Activated CD8-positive, alpha-beta memory T cell treated with anti-CD3 and anti-CD28 coated beads for 24 hours (primary cell): Measurements from ENCODE around the gene CAB39L.
"Not testable (repeated sequence)": the region's sequence is repeated elsewhere in the genome, so short reads cannot be mapped to it uniquely, and the experiment has no call there.

ENCODE experiments used
- DNase-seq: peaks from one replicate; pipeline ENCODE4 v3.0.0-alpha.2; 2020

Gene CAB39L

DNA sequence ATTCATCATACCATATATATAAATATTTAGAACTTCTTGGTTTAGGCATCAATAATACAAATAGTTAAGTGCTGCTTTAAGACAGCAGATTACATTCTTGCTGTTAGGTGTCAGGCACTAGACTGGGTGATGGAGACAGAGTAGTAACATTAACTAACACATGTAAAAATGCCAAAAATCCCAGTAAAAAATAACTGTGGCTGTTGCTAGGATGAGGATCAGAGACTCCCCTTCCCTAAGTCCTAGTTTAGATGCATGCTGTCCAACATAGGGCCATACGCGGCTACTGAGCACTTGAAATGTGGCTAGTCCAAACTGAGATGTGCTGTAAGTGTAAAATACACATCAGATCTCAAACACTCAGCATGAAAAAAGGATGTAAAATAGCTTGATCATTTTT lies 101.4 kb downstream of the CAB39L start:
- no peak for DNase-seq

DNA sequence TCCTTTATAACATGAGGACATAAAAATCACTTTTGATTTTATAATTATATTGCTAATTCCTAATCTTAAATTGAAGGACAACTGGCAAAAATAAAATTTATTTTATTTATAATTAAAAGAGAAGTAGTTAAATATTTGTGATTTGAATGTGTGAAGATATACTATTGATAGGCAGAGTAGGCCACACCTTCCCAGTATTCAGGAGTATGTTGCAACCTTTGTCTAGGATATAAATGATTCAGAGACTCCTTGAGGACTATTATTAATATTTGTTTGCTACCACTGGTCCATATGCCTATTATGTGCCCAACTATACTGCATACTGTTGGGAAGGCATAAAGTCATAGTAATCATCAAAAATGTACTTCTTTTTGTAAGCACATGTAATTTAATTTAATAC lies 101.9 kb downstream of the CAB39L start:
- DNase-seq, result no peak

DNA sequence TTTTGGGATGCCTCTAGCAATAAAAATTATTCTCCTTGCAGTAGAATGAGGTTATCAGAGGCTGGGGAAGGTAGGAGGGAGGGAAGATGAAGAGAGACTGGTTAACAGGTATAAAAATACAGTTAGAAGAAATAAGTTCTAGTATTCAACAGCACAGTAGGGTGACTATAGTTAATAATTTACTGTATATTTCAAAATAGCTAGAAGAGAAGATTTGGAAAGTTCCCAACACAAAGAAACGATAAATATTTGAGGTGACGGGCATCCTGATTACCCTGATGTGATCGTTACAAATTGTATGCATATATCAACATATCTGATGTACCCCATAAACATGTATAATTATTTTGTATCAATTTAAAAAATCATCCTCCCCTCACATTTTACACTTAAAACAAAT lies 102.3 kb downstream of the CAB39L start:
- DNase-seq, result no peak

DNA sequence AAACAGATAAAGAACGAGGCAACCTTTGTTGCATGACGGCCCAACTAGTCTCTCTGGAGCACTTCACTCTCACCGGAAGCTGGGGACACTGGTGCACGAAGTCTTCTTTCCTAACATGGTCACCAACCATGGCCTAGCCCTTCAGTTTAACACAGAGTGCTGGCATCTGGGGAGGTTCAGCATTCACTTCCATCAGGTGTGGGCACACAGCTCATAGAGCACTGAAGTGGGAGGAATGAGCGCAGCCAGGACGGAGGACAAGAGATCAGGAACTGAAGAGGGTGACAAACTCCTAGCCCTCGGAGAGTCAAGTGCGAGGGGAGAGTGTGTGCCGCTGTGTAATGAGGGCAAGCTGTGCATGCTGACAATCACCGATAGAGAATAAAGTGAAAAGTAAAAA lies 103.7 kb downstream of the CAB39L start:
- no peak for DNase-seq

DNA sequence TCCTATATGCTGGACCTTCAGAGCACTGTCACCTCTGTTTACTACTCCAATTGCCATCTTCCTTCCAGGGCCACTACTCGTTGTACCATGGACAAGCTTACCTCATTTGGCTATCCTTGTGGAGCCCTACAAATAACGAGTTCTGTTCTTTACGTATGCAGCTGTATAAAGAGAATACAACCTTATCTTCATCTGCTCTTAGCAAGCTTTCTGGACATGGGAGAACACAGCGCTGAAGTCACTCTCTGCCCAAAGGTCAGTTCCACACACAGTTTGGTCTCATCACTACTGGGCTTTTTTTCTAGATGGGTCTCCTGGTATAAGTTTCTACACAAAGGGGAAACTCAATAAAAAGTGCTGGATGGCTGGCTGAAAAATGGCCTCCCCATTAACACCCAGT lies 107.2 kb downstream of the CAB39L start:
- no peak for DNase-seq

DNA sequence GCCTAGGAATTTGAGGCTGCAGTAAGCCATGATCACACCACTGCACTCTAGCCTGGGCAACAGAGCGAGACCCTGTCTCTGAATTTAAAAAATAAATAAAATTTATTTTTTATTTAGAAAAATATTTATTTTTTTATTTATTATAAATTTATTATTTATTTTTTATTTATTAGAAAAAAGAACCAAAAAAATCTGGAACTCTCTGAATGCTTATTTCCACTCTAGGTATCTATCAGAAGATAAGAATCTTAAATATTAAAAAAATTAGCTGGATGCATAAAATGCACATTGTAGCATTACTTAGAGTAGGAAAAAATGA lies 113.4 kb downstream of the CAB39L start:
- no peak for DNase-seq

DNA sequence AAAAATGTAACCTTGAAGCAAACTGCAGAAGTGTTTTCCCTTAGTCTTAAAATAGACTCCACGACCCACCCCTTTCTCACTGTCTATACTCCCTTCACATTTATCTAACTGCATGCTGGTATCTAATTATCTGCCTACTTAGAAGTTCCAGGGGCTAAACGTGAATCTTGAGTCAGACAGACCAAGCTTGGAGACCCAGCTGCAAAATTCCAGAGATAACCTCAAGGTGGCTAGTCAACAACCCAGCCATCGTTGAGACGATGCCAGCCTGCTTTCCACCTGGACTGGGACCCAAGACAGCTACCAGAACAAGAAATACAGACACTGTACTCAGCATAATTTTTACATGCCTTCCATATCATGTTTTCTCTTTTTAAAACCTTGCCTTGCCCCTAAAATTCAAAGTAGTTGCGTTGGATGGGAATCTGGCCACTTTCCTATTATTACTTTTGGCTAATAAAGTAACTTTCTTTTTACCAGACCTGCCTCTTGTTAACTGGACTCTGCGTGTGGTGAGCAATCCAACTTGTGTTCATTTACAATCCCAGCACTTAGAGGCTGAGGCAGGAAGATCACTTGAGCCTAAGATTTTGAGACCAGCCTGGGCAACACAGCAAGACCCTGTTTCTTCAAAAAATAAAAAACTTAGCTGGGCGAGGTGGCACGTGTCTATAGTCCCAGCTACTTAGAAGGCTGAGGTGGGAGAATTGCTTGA lies 113.9 kb downstream of the CAB39L start:
- no peak for DNase-seq

DNA sequence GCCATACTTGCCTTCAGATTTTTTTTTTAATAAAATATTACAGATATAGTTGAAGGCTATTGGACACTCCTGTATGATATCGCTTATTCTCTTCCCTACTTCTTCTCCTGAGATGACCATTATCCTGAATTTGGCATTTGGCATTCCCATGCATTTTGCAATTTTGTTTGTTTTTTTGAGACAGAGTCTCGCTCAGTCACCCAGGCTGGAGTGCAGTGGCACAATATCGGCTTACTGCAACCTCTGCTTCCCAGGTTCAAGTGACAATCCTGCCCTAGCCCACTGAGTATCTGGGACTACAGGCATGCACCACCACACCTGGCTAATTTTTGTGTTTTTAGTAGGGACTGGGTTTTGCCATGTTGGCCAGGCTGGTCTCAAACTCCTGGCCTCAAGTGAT lies 116.7 kb downstream of the CAB39L start:
- DNase-seq, result not testable (repeated sequence)

DNA sequence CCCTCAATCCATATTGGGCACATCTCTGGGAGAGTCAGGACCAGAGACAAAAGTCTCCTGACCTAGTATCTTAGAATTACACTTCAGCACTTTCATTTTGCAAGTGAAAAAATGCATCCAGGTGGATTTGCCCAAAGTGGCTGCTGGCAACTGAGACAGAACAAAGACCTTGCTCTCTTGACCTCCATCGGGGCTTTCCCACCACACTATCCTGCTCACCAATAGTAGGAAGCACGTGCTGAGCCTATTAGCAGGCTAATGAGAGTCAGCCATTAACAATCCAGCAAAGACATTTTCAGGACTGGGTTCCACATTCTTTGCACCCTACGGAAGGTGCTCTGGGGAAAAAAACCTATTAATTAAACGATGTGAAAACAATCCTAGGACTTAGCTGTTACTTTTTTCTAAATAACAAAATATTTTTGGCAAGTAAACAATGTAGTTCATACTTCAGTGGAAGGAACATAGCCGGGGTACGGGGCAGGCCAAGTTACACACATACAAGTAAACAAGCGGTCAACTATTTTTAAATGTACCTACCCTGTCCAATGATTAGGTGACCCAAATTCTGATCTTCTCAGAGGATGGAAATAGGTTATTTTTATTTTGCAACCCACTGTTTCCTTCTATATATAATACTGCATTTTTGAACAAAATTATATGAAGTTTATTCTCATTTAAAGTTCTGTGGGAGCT lies 117.5 kb downstream of the CAB39L start:
- no peak for DNase-seq

DNA sequence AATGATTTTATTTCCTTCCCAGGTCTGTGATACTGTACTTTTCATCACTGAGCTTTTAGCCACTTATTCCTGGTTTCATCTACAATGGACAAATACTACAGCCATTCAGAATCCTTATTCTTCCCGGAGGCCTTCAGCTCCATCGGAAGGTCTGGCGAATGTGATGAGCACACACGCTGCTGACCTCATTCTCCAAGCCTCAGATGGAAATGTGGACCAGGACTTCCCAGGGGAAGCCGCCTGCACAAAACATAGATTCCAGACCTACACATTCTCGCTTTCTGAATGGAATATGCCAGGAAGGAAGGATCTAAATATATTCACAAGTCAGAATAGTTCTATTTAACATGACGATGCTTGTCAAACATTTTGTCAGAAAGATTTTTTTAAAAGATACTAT lies 120.5 kb downstream of the CAB39L start:
- DNase-seq, result no peak

DNA sequence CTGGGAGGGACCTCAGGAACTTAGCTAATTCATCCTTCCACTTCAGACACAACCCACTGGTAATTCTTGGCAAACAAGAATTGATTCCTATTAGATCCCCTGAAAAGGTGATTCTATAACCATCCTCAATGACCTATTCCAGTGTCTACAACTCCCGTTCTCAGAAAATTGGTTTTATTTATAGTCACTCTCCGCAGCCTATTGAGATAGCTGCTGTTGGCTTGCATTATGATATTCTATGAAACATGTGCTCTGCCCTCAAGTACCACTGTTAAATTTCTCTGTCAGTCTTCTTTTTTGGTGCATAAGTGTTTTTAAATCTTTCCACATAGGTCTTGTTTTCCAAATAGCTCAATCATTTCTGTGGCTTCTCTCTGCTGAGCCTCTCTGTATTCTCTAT lies 121.2 kb downstream of the CAB39L start:
- no peak for DNase-seq

DNA sequence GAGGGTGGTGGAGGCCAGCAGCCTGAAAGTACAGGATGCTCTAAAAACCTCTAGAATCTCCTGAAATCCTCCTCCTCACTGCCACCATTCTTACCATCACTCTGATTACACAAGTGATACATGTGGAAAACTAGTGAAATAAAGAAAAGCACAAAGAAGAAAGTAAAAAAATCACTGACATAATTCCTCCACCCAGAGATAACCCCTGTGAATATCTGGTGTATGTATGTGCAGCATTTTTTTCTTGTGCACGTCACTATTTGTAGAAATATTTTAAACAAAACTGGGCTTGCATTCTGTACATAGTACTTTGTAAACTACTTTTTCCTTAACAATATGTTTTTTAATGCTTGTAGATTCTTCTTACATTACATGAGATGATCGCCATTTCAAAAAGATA lies 122.9 kb downstream of the CAB39L start:
- no peak for DNase-seq

DNA sequence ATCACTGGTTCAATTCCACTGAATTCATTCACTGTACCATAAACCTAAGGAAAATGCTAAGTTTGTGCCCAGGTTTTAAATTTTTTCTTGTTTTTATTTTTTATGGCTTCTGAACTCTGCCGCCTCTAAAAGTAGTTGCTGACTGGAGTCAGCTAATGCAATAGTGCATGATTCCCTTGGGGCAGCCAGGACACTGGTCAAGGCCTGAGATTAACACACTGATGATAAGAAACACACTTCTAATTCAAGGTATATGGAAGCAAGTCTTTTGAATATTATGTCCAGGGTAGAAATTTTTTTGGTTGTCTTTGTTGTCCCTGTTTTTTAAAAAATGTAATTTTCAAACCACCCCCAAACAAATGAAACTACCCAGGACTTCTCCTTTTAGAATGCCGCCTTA lies 123.9 kb downstream of the CAB39L start:
- DNase-seq, result no peak

DNA sequence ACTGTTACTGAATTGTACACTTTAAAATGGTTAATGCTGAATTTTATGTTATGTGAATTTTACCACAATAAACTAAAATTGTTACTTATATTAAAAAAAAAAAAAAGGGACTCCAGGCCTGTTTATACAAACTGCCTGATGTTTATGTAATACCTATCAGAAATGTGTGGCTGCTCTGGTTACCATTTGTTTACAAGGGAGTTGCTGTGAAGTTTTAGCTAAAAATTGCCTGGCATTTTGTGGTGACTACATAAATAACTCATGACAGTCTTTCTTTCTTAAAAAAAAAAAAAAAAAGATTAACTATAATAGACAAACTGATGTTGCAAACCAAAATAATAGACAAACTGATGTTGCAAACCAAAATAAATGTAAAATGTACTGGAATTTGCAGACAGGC lies 124.3 kb downstream of the CAB39L start:
- DNase-seq, result no peak

DNA sequence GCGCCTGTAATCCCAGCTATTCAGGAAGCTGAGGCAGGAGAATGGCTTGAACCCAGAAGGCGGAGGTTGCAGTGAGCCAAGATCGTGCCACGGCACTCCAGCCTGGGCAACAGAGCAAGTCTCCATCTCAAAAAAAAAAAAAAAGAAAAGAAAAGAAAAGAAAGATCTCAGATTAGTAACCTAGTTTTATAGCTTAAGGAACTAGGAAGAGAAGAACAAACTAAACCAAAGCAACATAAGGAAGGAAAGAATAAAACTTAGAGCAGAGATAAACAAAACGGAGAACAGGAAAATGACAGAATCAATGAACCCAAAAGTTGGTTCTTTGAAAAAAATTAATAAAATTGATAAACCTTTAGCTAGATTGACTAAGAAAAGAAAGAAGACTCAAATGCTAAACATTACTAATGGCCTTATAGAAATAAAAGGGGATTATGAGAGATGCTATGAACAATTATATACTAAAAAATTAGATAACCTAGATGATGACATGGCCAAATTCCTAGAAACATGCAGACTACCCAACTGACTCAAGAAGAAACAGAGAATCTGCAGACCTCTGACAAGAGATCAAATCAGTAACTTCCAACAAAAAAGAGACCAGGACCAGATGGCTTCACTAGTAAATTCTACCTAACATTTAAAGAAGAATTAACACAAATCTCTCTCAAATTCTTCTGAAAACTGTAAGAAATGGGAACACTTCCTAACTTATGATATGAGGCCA lies 127.9 kb downstream of the CAB39L start:
- DNase-seq, result no peak

DNA sequence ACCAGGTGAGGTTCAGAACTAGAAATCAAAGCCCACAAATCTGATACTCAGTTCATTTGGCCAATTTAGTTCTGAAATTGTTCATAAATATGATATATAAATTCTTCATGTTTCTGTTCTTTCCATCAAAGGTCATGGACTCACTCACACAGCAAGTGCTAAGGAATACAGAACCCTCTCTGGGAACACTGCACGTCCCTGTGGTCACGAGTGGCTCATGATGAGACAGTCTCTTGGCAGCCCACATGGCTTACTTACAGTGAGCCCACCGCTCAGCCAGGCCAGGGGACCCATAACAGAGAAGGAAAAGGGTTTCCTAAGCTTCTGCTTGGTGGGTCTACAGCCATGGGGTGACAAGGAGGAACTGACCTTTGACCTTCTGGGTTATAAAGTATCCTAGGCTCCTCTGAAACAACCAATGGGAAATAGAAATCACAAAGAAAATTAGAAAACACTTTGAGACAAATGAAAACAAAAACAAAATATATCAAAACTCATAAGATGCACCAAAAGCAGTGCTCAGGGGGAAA lies 128.8 kb downstream of the CAB39L start:
- no peak for DNase-seq

DNA sequence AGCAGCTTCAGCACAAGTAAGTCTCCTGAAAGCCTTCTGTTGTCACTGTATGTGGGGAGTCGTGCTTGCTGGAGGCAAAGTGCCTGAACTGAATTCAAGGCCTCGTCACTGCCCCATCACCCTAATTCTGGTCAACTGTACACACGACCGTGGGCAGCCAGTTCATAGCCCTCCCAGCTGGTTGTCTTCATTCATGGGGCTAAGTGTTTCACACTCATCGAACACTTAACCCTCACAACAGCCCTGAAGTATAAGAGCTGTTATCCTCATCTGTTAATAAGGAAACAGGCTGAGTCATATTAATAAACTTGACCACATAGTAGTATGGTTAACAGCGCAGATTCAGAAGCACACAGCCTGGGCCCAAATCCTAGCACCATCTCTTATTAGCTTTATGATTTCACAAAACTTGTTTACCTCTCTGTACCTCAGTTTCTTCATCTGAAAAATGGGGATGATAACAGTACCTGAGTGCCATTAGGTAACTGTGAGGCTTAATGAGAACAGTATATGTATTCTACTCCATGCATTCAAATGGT lies 129.5 kb downstream of the CAB39L start:
- no peak for DNase-seq

DNA sequence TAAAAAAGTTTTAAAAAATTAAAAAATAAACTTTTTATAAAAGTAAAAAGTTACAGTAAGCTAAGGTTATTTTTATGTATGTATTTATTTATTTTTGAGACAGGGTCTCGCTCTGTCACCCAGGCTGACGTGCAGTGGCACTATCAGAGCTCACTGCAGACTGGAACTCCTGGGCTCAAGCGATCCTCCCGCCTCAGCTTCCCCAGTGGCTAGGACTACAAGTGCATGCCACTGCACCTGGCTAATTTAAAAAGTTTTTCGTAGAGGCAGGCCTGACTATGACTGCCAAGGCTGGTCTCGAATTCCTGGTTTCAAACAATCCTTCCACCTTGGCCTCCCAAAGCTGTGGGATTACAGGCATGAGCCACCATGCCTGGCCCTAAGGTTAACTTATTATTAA lies 132.0 kb downstream of the CAB39L start:
- DNase-seq, result no peak

DNA sequence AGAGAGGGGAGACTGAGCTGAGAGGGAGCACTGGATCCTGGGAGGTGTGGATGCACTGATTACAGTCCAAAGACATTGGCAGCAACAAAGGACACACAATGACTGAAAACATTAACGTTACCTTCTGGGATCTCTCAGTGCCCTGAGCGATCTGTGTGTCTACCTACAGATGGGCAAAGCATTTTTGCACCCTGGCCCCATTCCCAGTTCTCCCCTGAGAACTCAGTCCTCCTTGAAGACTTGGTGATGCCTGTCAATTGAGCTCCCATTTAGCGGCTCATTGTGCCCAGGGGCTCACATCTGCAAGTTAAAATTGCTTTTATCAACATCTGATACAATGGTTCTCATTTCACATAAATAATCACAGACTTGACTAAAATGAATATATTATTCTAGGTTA lies 133.6 kb downstream of the CAB39L start:
- no peak for DNase-seq

DNA sequence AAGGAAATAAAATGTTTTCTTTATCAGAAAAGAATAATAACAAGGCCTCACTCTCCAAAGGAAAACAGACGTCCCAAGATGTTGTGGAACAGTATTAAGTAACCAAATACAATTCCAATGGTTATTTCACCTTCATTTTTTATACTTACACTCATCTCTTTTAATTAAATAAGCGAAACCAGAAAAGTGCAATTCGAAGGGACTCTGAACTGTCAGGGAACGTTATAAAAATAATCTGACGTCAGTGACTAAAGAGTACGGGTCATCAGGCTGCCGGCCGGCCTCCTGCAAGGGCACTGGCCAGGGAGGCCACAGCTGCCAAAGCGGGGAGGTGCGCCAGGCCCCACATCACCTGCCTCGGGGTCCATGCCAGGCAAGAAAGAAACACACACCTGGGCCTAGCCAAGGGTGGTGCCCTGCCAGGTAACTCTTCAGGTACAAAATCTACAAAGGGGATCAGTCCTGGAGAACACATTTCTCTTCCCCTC lies 134.9 kb downstream of the CAB39L start:
- DNase-seq, result no peak

DNA sequence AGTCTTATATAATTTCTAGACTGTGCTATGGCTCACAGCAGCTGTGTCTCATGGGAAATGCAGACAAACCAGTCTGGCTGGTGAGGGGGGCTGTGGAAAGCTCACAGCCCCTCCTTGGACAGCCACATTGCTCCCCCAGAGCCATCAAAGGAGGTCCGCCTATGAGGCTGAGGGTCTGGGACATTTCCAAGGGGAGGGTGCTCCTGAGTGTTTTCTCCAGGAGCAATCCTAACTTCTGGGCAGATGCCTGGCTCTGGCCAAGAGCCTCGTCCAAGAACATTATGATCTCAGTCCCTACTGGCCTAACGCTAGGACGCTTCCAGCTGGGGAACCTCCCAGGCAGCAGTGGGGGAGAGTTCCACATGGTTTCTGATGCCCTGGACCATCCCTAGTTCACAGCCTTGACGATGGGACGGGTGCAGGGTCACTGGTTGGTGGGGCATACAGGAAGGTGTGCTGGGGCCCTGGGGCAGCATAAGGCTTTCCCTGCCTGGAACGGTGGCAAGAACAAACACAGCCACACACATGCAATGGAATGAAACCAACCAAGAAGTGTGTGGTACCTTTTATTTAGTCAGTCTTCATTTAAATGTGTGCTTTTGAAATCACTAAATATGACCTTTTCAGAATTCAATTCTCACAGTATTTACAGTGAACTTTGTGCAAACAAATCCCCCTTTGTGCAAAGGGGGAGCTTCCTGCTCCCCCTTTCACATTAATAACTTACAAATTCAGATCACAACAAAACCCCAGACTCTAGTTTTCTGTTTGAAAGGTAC lies 135.6 kb downstream of the CAB39L start:
- DNase-seq, result no peak

DNA sequence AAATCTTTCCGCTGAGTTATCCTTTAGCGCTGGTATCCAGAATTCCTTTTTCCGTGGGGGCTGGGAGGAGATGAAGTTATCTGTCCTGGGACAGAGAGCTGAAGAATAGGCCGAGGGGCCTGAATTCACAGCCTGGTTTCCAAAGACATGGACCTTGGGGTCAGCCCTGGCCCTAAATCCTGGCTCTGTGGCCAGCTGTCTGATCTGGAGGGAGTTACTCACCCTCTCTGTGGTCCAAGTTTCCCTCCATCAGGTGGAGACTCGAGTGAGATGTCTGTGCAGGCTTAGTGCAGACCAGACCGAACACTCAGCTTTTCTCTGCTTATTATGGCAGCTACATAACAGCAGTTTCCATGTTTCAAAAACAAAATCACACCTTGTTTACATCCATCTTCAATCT lies 136.5 kb downstream of the CAB39L start:
- DNase-seq, result no peak
